Body of pancreas (tissue), 4 donors: ENCODE data around the gene XRCC6. TPM values are rescaled to one million over a fixed set of nuclear protein-coding genes. Genes with fewer than 3 reads are reported as not detected.

ENCODE experiments used
- ATAC-seq: fragments of 150-250 bp; one replicate; pipeline ENCODE4 v1.9.1; 2016
- DNase-seq, 4 donors: peaks; one replicate each; pipeline ENCODE4 v3.0.0-alpha.2; 2019
- H3K27ac ChIP-seq, 4 donors: fragments of 200-600 bp; sonication (generic); 1 replicate in 3 of 4; 2 replicates in 1 of 4; pipeline versions ENCODE4 v1.5.1 to v1.6.1; 2016 to 2019; ENCODE audit warnings: mild to moderate bottlenecking in 1 of 4, mixed read lengths in 1 of 4, moderate library complexity in 1 of 4
- H3K27me3 ChIP-seq, 2 donors: fragments of 200-600 bp; sonication (generic); one replicate each; pipeline ENCODE4 v1.6.0; 2016; ENCODE audit warnings: mild to moderate bottlenecking in 1 of 2
- H3K36me3 ChIP-seq, 2 donors: fragments of 200-600 bp; sonication (generic); replicated peaks in 1 of 2; 2 replicates each; pipeline ENCODE4 v1.5.1; 2016; ENCODE audit warnings: low read depth in 2 of 2; ENCODE audit not compliant: insufficient read depth in 1 of 2
- H3K4me1 ChIP-seq: fragments of 200-600 bp; sonication (generic); one replicate; pipeline ENCODE4 v1.6.0; 2016
- H3K4me3 ChIP-seq, 2 donors: fragments of 200-600 bp; sonication (generic); 1 replicate in 1 of 2; 2 replicates in 1 of 2; pipeline ENCODE4 v1.5.1; 2016 to 2019
- H3K9me3 ChIP-seq, 3 donors: fragments of 200-600 bp; sonication (generic); 1 replicate in 2 of 3; 2 replicates in 1 of 3; pipeline ENCODE4 v1.5.1; 2016
- CTCF ChIP-seq, 7 experiments: fragments of 450-650 bp in 4 of 7; fragments of 200-600 bp in 3 of 7; sonication (generic) in 3 of 7; IDR thresholded peaks; one replicate each; pipeline ENCODE4 v1.5.1; 2016 to 2019; ENCODE audit warnings: antibody characterized with exemption in 7 of 7
- POLR2A ChIP-seq, 3 donors: fragments of 450-650 bp; IDR thresholded peaks; one replicate each; pipeline ENCODE4 v1.6.1; 2016; ENCODE audit warnings: antibody characterized with exemption in 3 of 3, mild to moderate bottlenecking in 2 of 3
- WGBS, 2 donors: methylation state at CpG; one replicate each; pipeline ENCODE4 v1.1.5; 2017; 5-methylcytosine and 5-hydroxymethylcytosine counted together
- intact Hi-C: fragments of 100-400 bp; cut with DNase I; formaldehyde crosslinking; loops from one replicate; pipeline ENCODE4 v1.15.1; 2023
- total RNA-seq, 2 donors: library from RNA; depleted of rRNA; stranded (reverse); fragments of >200 nt; gene quantifications; one replicate each; pipeline ENCODE4 v1.1.0, GENCODE V29; 2016

The XRCC6 gene
- total RNA-seq, 2 donors from 2014 or later: 68.7 to 102 TPM

GRCh38 chr22:41681616-41682015 lies 60.5 kb downstream of the XRCC6 start:
- Histone ChIP-seq H3K27me3 (no peaks in the 10 kb centered on the region), H3K27ac (peak overlapping the region in 3 of 4 donors; percentile 74 to 86 (median 79)), H3K4me1 (peaks cover 15% of the 10 kb centered on the region), H3K4me3 (peak overlapping the region; percentile 28 to 45), H3K36me3 (peaks cover 0 to 12% of the 10 kb centered on the region in 2 donors), H3K9me3 (no peaks in the 10 kb centered on the region)
- TF ChIP-seq CTCF (IDR thresholded peaks at IDR 0.05) (no peak), POLR2A (IDR thresholded peaks at IDR 0.05) (no peak)
- 47 to 66% methylated on average over 14 of the region's 14 CpGs for WGBS, 2 donors
- DNase-seq (no peak), ATAC-seq (peak; percentile 13)
- intact Hi-C loops: no loop called here

- 37 to 58% methylated on average over 49 to 50 of the region's 50 CpGs for WGBS, 2 donors
- Histone ChIP-seq H3K9me3 (no peaks in the 10 kb centered on the region), H3K27me3 (no peaks in the 10 kb centered on the region), H3K27ac (peak overlapping the region; percentile 42 to 86 (median 76)), H3K36me3 (peaks cover 0 to 12% of the 10 kb centered on the region in 2 donors), H3K4me3 (peak overlapping the region; percentile 28 to 45), H3K4me1 (peaks cover 21% of the 10 kb centered on the region)
- intact Hi-C loops: no loop called here
- ATAC-seq (peak; percentile 94), DNase-seq (peak; percentile 85 to 87 (median 87))
- TF ChIP-seq CTCF (IDR thresholded peaks at IDR 0.05) (peak in 1 of 7 experiments; percentile 15), POLR2A (IDR thresholded peaks at IDR 0.05) (peak; percentile 30 to 70 (median 53))
Measured at GRCh38 chr22:41682033-41682807, 61.1 kb downstream of the XRCC6 start.

GRCh38 chr22:41683052-41683451 lies 62.0 kb downstream of the XRCC6 start:
- peaks cover 28% of the 10 kb centered on the region for H3K4me1 ChIP-seq
- ATAC-seq (no peak), DNase-seq (no peak)
- peak overlapping the region in 3 of 4 donors; percentile 74 to 86 (median 79) for H3K27ac ChIP-seq
- H3K4me3 ChIP-seq: no peak overlapping the region
- intact Hi-C loops: no loop called here
- H3K36me3 ChIP-seq: peaks cover 0 to 12% of the 10 kb centered on the region in 2 donors
- WGBS, 2 donors: 87 to 93% methylated on average over 9 of the region's 9 CpGs
- no peak for TF ChIP-seq POLR2A (IDR thresholded peaks at IDR 0.05)
- TF ChIP-seq CTCF (IDR thresholded peaks at IDR 0.05): no peak
- H3K9me3 ChIP-seq: no peaks in the 10 kb centered on the region
- no peaks in the 10 kb centered on the region for H3K27me3 ChIP-seq

GRCh38 chr22:41683616-41684015 lies 62.5 kb downstream of the XRCC6 start:
- peaks cover 0 to 6% of the 10 kb centered on the region in 2 donors for H3K36me3 ChIP-seq
- no peaks in the 10 kb centered on the region for H3K27me3 ChIP-seq
- ATAC-seq (no peak), DNase-seq (no peak)
- WGBS, 2 donors: 74 to 77% methylated on average over 3 of the region's 3 CpGs
- no peak overlapping the region for H3K4me3 ChIP-seq
- H3K9me3 ChIP-seq: no peaks in the 10 kb centered on the region
- intact Hi-C loops: no loop called here
- no peak overlapping the region for H3K27ac ChIP-seq
- H3K4me1 ChIP-seq: peaks cover 28% of the 10 kb centered on the region
- TF ChIP-seq POLR2A (IDR thresholded peaks at IDR 0.05) (no peak), CTCF (IDR thresholded peaks at IDR 0.05) (no peak)
